Measurements from ENCODE around the gene FRMPD4. TPM values are rescaled to one million over a fixed set of nuclear protein-coding genes. Genes with fewer than 3 reads are reported as not detected.

The FRMPD4 gene
- total RNA-seq, 4 donors from 2014 or later = under 0.01 to 0.39 (median 0.30) TPM; not detected in 1

GRCh38 chrX:12237771-12238170, 99.5 kb downstream of the FRMPD4 start:
- Histone ChIP-seq H3K27me3 (no peaks in the 10 kb centered on the region), H3K36me3 (no peaks in the 10 kb centered on the region), H3K27ac (no peak overlapping the region), H3K4me3 (no peak overlapping the region), H3K9me3 (no peaks in the 10 kb centered on the region), H3K4me1 (no peaks in the 10 kb centered on the region)
- TF ChIP-seq EP300 (IDR thresholded peaks at IDR 0.05) (no peak), POLR2A (IDR thresholded peaks at IDR 0.05) (no peak), CTCF (IDR thresholded peaks at IDR 0.05) (no peak)
- DNase-seq (ENCODE audit: low spot score in 2 of 2) = no peak
- WGBS, 2 donors = 81 to 88% methylated on average over 2 of the region's 2 CpGs

- H3K36me3 ChIP-seq = no peaks in the 10 kb centered on the region
- no peak for DNase-seq (ENCODE audit: low spot score in 2 of 2)
- TF ChIP-seq EP300 (IDR thresholded peaks at IDR 0.05) (no peak), CTCF (IDR thresholded peaks at IDR 0.05) (no peak)
- no peak overlapping the region for H3K4me3 ChIP-seq
- no peaks in the 10 kb centered on the region for H3K9me3 ChIP-seq
- no peaks in the 10 kb centered on the region for H3K27me3 ChIP-seq
- H3K4me1 ChIP-seq = no peaks in the 10 kb centered on the region
- 65 to 80% methylated on average over 4 to 5 of the region's 5 CpGs for WGBS, 2 donors
- no peak overlapping the region for H3K27ac ChIP-seq
Measured at GRCh38 chrX:12239356-12240082, 101.2 kb downstream of the FRMPD4 start.

- no peaks in the 10 kb centered on the region for H3K9me3 ChIP-seq
- no peak overlapping the region for H3K27ac ChIP-seq
- TF ChIP-seq CTCF (IDR thresholded peaks at IDR 0.05) (no peak), POLR2A (IDR thresholded peaks at IDR 0.05) (no peak), EP300 (IDR thresholded peaks at IDR 0.05) (no peak)
- no peak for DNase-seq (ENCODE audit: low spot score in 2 of 2)
- 77 to 89% methylated on average over 1 of the region's 1 CpG for WGBS, 2 donors
- no peaks in the 10 kb centered on the region for H3K36me3 ChIP-seq
- no peak overlapping the region for H3K4me3 ChIP-seq
- no peaks in the 10 kb centered on the region for H3K4me1 ChIP-seq
- H3K27me3 ChIP-seq = no peaks in the 10 kb centered on the region
Measured at GRCh38 chrX:12240491-12240890, 102.2 kb downstream of the FRMPD4 start.

- 87 to 100% methylated on average over 2 of the region's 2 CpGs for WGBS, 2 donors
- no peak for DNase-seq (ENCODE audit: low spot score in 2 of 2)
- no peaks in the 10 kb centered on the region for H3K27me3 ChIP-seq
Measured at GRCh38 chrX:12241026-12241425, 102.8 kb downstream of the FRMPD4 start.

More at GRCh38 chrX:12241026-12241425, 102.8 kb downstream of the FRMPD4 start:
- Histone ChIP-seq H3K27ac (no peak overlapping the region), H3K36me3 (no peaks in the 10 kb centered on the region), H3K4me1 (no peaks in the 10 kb centered on the region), H3K4me3 (no peak overlapping the region), H3K9me3 (no peaks in the 10 kb centered on the region)
- TF ChIP-seq CTCF (IDR thresholded peaks at IDR 0.05) (no peak), EP300 (IDR thresholded peaks at IDR 0.05) (no peak)

All from tibial nerve (tissue), 4 donors.